Skeletal muscle tissue (tissue), 4 donors: ENCODE measurements around the gene PDPK1. TPM values are rescaled to one million over a fixed set of nuclear protein-coding genes. Genes with fewer than 3 reads are reported as not detected.
A peak's percentile ranks its signal among the peaks of the same experiment; 100 is the strongest.
"Not testable (repeated sequence)": the region's sequence is repeated elsewhere in the genome, so short reads cannot be mapped to it uniquely, and the experiment has no call there.

ENCODE experiments used
- H3K27ac ChIP-seq: one replicate; pipeline ENCODE4 v1.7.0; 2013; ENCODE audit warnings: mild to moderate bottlenecking, low read depth, low read length, inconsistent platforms
- H3K27me3 ChIP-seq, 3 donors: one replicate each; pipeline ENCODE4 v1.7.0; 2013; ENCODE audit warnings: low read length in 3 of 3; ENCODE audit not compliant: control insufficient read depth in 3 of 3, insufficient read depth in 3 of 3
- H3K36me3 ChIP-seq, 3 donors: one replicate each; pipeline ENCODE4 v1.7.0; 2013; ENCODE audit warnings: low read length in 3 of 3; ENCODE audit not compliant: control insufficient read depth in 3 of 3, insufficient read depth in 3 of 3
- H3K4me1 ChIP-seq, 3 donors: one replicate each; pipeline ENCODE4 v1.7.0; 2013; ENCODE audit warnings: low read length in 3 of 3, mild to moderate bottlenecking in 3 of 3; ENCODE audit not compliant: control insufficient read depth in 3 of 3, insufficient read depth in 3 of 3
- H3K4me3 ChIP-seq, 3 donors: one replicate each; pipeline ENCODE4 v1.7.0; 2013; ENCODE audit warnings: low read length in 3 of 3
- H3K9ac ChIP-seq, 3 donors: one replicate each; pipeline ENCODE4 v1.7.0; 2013; ENCODE audit warnings: low read length in 3 of 3, mild to moderate bottlenecking in 3 of 3, moderate library complexity in 2 of 3, low read depth in 1 of 3
- H3K9me3 ChIP-seq, 3 donors: one replicate each; pipeline ENCODE4 v1.7.0; 2013; ENCODE audit warnings: low read length in 3 of 3; ENCODE audit not compliant: control insufficient read depth in 3 of 3
- total RNA-seq: library from RNA; depleted of rRNA; stranded (reverse); fragments of >200 nt; gene quantifications from one replicate; pipeline ENCODE4 v1.2.3, GENCODE V29; 2014
- donor health status: Osteomylitis.

PDPK1 gene
- total RNA-seq, 1 donor from 2014 or later, result 18.3 TPM

DNA sequence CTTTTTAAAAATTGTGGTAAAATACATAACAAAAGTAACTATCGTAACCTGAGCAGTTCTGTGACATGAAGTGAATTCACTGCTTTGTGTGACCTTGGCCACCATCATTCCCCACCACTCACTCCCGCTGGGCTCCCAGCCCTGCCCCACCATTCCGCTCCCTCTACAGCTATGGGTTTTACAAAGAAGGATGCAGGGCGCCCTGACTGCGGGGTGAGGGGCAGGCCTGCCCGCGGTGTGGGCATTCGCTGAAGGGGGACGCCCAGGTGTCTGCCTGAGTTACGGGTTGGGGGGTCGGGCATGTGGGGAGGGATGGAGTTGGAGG, 6.5 kb upstream of the PDPK1 start, which contains the start of gene CEMP1:
Gene CEMP1 (minus strand): TSS at position 38 of the 325 bp plus-strand sequence. CDS start 335 bp downstream, outside the sequence.
- H3K27ac ChIP-seq, result peak within 1 kb of the TSS; percentile 95
- peaks cover 17 to 32% (median 24%) of the 10 kb centered on the region in 3 donors for H3K4me1 ChIP-seq
- H3K36me3 ChIP-seq, result peaks cover 20 to 24% (median 22%) of the 10 kb centered on the region in 3 donors
- H3K27me3 ChIP-seq, result no peaks in the 10 kb centered on the region
- peak within 1 kb of the TSS; percentile 79 to 88 (median 87) for H3K4me3 ChIP-seq
- H3K9ac ChIP-seq, result peak within 1 kb of the TSS; percentile 85 to 93 (median 91)
- no peaks in the 10 kb centered on the region for H3K9me3 ChIP-seq

DNA sequence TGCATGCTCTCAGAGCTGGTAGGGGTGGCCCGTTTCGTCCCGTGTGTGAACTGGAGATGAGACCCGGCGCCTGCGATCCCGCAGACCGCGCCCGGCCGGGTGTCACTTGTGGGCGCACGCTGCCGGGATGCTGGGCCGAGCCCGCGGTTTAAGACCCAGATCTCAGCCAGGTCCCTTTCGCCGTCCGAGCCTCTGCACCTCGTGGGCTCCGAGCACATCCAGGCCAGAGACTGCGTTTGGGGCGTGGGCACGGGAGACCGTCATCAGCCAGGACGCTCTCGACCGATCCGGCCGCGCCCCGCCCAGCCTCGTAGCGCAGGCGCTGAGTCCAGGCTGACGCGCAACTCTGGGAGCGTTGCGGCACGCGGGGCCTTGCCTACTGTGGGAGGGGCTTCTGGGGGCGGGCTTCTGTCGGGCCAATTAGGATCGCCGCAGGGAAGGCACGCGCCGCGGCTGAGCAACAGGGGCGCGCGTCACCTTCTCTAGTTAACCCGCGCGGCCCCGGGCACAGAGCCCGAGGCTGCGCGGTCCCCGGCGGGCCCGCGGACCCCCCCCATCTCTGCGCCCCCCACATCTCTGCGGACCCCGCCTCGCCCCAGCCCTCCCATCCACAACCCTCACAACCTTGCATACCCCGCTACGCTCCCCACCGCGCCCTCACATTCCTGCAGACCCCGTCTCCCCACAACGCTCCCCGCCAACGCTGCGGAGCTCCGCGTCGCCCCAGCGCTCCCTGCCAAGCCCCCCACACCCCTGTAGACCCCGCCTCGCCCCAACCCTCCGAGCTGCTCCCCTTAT, 5.9 kb upstream of the PDPK1 start:
- H3K36me3 ChIP-seq, result peaks cover 18 to 22% (median 22%) of the 10 kb centered on the region in 3 donors
- H3K27me3 ChIP-seq, result no peaks in the 10 kb centered on the region
- H3K9me3 ChIP-seq, result no peaks in the 10 kb centered on the region
- peak overlapping the region; percentile 85 to 93 (median 91) for H3K9ac ChIP-seq
- peak overlapping the region; percentile 95 for H3K27ac ChIP-seq
- H3K4me3 ChIP-seq, result peak overlapping the region; percentile 79 to 88 (median 87)
- peaks cover 18 to 34% (median 26%) of the 10 kb centered on the region in 3 donors for H3K4me1 ChIP-seq

DNA sequence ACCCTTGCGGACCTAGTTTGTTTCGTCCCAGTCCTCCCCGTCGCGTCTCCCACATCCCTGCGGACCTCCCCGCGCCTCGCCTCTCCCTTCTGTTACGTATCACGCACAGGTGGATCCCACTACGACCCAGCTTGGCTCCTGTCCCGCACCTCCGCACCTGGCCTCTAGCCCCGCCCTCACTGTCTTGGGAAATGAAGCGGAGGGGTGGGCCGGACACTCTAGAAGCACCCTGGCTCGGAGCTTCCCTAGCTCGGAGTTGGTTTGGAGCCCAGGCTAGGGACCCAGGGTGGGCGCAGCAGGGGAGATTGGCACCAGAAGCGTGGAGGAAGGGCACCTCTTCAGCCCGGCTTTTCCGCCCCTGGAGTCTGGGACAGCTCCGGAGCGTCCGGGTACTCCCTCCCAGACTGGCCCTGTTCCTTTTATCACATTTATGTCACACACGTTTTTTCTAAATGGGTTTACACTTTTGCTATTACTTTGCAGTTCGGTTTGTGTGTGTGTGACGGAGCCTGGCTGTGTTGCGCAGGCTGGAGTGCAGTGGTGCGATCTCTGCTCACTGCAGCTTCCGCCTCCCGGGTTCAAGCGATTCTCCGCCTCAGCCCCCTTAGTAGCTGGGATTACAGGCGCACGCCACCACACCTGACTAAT, 5.2 kb upstream of the PDPK1 start:
- Histone ChIP-seq H3K27ac (peak overlapping the region; percentile 95), H3K9me3 (no peaks in the 10 kb centered on the region), H3K9ac (peak overlapping the region; percentile 85 to 93 (median 91)), H3K36me3 (peaks cover 16 to 22% (median 20%) of the 10 kb centered on the region in 3 donors), H3K27me3 (no peaks in the 10 kb centered on the region), H3K4me1 (peaks cover 23 to 34% (median 28%) of the 10 kb centered on the region in 3 donors), H3K4me3 (peak overlapping the region; percentile 79 to 87 (median 86))

DNA sequence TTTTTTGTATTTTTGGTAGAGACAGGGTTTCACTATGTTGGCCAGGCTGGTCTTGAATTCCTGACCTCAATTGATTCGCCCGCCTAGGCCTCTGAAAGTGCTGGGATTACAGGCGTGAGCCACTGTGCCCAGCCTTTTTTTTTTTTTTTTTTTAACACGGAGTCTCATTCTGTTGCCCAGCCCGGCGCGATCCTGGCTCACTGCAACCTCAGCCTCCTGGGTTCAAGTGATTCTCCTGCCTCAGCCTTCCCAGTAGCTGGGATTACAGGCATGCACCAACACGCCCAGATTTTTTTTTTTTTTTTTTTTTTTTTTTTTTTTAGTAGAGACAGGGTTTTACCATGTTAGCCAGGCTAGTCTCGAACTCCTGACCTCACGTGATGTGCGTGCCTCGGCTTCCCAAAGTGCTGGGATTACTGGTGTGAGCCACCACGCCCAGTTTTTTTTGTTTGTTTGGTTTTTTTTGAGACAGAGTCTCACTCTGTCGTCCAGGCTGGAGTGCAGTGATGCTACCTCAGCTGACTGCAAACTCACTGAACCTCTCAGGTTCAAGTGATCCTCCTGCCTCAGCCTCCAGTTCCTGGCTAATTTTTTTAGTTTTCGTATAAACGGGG, 4.6 kb upstream of the PDPK1 start:
- H3K4me3 ChIP-seq, result peak overlapping the region in 1 of 3 donors; percentile 79
- not testable (repeated sequence) for H3K27me3 ChIP-seq, H3K9me3 ChIP-seq
- peaks cover 23 to 34% (median 28%) of the 10 kb centered on the region in 3 donors for H3K4me1 ChIP-seq
- H3K27ac ChIP-seq, result peak overlapping the region; percentile 95
- H3K36me3 ChIP-seq, result peaks cover 14 to 20% (median 17%) of the 10 kb centered on the region in 3 donors
- peak overlapping the region in 2 of 3 donors; percentile 85 to 93 for H3K9ac ChIP-seq

DNA sequence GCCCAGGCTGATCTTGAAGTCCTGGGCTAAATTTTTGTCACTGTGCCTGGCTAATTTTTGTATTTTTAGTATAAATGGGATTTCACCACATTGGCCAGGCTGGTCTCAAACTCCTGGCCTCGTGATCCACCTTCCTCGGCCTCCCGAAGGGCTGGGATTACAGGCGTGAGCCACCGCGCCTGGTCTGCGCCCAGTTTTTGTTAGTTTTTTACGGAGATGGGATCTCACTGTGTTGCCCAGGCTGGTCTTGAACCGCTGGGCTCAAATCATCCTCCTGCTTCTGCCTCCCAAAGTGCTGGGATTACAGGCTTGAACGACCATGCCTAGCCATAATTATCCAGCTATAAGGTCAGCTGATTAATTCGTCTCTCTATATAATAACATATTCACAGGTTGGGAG, 3.9 kb upstream of the PDPK1 start:
- Histone ChIP-seq H3K36me3 (peaks cover 7 to 13% (median 10%) of the 10 kb centered on the region in 3 donors), H3K4me3 (no peak overlapping the region), H3K27me3 (no peaks in the 10 kb centered on the region), H3K9ac (no peak overlapping the region), H3K4me1 (peaks cover 23 to 39% (median 31%) of the 10 kb centered on the region in 3 donors), H3K9me3 (no peaks in the 10 kb centered on the region), H3K27ac (no peak overlapping the region)

DNA sequence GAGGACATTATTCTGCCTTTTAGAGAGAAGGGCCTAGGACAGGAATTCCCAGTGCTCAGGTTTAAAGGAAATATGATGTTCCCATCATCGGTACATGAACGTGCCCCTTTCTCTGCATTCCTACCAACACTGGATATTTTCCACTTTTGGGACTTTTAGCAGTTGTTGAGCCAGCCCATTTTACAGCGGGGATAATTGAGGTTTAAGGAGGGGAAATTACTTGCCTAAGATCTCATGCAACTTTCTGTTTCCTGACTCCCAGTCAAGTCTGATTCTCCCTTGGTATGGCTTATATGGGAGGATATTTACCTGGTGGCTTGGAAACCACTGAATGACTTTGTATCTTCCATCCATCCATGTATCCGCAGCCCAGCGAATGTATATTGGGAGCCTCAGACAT, 3.5 kb upstream of the PDPK1 start:
- not testable (repeated sequence) for H3K4me3 ChIP-seq, H3K9ac ChIP-seq, H3K36me3 ChIP-seq, H3K27ac ChIP-seq, H3K9me3 ChIP-seq, H3K27me3 ChIP-seq
- peaks cover 25 to 43% (median 33%) of the 10 kb centered on the region in 3 donors for H3K4me1 ChIP-seq

DNA sequence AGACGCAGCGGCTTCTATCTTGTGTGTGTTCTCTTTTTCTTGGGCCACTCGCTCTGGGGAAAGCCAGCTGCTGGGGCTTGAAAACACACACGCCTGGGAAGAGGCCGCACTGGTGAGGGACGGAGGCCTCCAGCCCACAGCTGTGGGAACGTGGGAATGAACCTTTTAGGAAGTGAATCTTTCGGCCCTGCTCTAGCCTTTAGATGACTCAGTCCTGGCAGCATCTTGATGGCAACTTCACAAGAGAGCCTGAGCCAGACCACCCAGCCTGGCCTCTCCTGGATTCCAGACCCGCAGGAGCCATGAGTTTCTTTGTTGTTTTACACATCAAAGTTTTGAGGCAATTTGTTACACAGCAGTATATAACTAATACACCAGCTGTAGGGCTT, 2.2 kb upstream of the PDPK1 start:
- Histone ChIP-seq H3K4me3 (no peak overlapping the region), H3K4me1 (peaks cover 36 to 50% (median 43%) of the 10 kb centered on the region in 3 donors), H3K9ac (peak overlapping the region in 1 of 3 donors; percentile 11), H3K9me3 (no peaks in the 10 kb centered on the region), H3K27me3 (no peaks in the 10 kb centered on the region), H3K27ac (no peak overlapping the region), H3K36me3 (peaks cover 0 to 2% (median 0%) of the 10 kb centered on the region in 3 donors)

DNA sequence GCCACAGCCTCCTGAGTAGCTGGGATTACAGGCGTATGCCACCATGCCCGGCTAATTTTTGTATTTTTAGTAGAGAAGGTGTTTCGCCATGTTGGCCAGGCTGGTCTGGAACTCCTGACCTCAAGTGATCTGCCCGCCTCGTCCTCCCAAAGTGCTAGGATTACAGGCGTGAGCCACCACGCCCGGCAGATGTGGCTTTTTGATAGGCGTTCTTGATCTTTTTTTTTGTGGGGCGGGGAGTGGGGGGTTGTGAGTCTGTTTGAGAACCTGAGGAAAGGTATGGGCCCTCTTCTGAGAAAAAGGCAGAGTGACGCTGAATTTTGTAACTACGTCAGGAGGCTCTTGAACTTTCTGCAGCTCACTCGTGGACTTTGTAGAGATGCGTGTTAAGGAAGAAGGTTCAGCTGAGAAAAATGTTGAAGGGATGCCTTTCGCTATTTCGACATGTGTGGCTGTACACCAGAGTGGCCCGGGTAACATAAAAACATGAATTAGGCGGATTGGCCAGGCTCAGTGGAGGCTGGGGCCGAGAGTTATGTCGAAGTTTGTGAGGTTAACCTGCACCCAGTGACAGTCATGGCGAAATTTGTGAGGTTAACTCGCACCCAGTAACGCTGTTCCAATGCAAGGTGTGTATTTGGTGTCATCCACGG, 1.5 kb downstream of the PDPK1 start:
- not testable (repeated sequence) for H3K36me3 ChIP-seq, H3K27ac ChIP-seq, H3K4me3 ChIP-seq, H3K9me3 ChIP-seq, H3K27me3 ChIP-seq
- peak overlapping the region in 1 of 3 donors; percentile 57 for H3K9ac ChIP-seq
- H3K4me1 ChIP-seq, result peaks cover 29 to 41% (median 35%) of the 10 kb centered on the region in 3 donors

DNA sequence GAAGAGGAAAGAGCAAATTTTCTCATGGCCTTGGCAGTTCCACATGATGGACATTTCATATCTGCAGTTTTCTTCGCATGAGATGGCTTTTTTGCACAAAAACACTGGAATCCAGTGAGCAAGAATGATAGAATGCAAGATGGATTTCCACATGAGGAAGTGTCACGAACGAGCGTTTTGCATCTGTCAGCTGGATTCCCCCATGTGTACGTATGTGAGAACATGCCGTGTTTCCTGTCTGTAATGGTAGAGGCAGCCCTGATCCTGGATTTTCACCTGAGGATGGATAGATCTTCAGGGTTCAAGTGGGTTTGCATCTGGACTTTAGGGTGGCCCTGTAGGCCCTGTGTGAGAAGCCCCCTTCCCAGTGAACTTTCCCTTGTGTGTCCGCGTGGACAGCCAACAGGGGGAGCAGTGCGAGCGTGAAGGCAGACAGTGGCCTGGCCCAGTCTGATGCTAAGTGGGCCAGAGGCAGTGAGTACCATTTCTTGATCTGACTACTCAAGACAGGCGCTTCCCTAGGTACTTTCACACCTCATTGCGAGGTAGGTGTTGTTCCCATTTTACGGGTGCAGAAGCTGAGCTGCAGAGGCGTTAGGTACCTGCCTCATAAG, 2.1 kb downstream of the PDPK1 start:
- H3K9me3 ChIP-seq, H3K27ac ChIP-seq: not testable (repeated sequence)

More for the DNA sequence above, 2.1 kb downstream of the PDPK1 start:
- Histone ChIP-seq H3K4me1 (peaks cover 29 to 41% (median 35%) of the 10 kb centered on the region in 3 donors), H3K9ac (peak overlapping the region in 1 of 3 donors; percentile 57)
- H3K36me3 ChIP-seq, H3K4me3 ChIP-seq, H3K27me3 ChIP-seq: not testable (repeated sequence)
